Myocyte (in vitro differentiated cells): Measurements from ENCODE around the gene PANX2. TPM values are rescaled to one million over a fixed set of nuclear protein-coding genes. Genes with fewer than 3 reads are reported as not detected.

ENCODE experiments used
- DNase-seq: peaks from one replicate; pipeline ENCODE4 v3.0.0-alpha.2; 2012; ENCODE audit warnings: low read depth
- total RNA-seq: library from RNA; depleted of rRNA; stranded (reverse); fragments of >200 nt; gene quantifications from 2 replicates; pipeline ENCODE4 v1.2.3, GENCODE V29; 2014

Gene PANX2
- total RNA-seq, 1 donor from 2014 or later = 0.08 TPM

DNA sequence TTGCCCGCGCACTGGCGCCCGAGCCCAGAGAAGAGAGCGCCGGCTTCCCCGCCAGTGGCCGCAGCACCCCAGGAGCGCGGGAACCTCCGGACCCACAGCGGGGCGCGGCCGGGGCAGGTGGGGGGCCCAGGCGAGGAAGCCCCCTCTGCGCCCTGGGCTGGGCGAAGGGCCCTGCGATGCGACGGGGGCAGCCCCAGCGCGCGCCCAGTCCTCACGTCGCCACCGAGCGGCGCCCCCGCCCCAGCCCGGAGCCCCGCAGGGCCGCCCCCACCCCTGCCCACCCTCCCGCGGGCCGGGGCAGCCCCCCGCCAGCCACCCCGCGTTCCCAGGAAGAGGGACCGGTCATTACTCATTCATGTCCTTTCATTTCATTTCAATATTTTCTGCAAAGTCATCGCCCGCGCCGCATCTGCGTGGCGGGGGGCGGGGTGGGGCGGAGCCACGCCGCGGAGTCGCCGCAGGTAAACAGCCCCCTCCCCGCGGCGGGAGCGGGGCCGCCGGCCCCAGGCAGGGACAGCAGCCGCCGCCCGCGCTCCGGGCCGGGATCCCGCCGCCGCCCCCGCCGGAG is 673 bp upstream of the PANX2 start:
- no peak for DNase-seq

DNA sequence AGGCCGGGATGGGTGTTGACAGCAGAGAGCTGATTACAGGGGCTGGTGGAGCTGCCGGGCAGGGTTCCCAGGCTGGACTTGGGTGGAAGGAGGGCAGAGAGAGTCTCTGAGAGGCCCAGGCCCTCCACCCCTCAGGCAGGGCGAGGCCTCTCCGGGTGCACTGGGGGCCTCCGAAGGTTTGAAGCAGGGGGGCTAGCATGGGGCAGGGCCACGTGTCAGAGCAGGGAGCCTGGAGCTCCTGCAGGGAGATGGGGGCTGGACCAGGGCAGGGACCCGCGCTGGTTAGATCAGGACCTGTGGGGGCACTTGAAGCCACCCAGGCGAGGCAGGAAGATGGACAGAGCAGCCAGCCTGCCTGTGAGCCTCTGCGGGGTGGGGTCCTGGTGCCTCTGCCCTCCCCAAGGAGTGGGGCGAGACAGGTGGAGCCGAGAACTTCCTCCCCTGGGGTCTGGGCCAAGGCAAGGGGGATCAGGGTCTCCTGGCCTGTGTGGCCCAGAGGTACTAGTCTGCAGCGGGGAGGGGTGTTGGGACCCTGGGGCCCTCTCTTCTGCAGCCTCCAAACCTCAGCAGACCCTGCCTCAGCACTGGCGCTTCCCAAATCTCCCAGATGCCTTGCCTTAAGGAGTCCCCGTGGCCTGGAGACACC is 911 bp downstream of the PANX2 start:
- no peak for DNase-seq

DNA sequence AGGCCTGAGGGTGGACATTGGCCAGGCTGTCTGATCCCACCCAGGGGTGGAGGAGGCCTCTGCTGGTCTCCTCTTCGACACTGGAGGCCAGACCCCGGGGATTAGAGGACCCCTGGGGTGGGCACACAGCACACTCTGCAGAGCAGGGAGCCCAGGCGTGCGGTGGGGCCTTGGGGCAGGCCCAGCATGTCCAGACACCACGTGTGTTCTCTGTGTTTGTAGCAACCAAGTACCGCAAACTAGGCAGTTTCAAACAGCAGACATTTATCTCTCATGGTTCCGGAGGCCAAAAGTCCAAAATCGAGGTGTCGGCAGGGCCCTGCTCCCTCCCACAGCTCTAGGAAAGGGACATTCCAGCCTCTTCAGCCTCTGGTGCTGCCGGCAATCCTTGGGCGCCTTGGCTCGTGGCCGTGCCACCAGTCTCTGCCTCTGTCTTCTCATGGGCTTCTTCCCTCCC is 1.5 kb downstream of the PANX2 start:
- no peak for DNase-seq

DNA sequence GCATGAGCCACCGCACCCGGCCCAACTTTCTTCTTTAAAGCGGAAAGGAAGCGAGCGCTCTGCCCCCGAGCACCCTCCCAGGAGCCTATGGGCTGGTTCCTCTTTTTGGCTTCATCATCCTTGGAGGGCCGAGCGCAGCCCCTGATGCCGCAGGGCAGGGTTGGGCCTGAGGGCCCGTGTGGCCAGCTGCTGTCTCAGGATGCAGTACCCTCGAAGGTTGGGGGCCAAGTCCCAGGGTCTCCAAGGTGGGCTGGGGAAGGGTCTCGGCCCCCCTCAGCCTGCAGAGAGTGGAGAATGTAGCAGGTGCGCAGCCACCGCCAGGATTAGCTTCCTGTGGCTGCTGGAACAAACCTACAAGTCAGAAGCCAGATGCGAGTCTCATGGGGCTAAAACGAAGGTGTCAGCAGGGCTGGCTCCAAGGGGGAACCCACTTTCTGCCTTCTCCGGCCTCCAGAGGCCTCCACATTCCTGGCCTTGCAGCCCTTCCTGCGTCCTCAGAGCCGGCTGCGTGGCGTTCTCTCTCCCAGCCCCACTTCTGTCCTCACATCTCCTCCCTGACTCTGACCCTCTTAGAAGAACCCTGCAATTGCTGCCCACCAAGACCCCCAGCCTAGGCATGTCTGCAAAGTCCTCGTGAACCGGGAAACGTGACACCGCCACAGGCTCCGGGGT is 2.9 kb downstream of the PANX2 start:
- DNase-seq = no peak

DNA sequence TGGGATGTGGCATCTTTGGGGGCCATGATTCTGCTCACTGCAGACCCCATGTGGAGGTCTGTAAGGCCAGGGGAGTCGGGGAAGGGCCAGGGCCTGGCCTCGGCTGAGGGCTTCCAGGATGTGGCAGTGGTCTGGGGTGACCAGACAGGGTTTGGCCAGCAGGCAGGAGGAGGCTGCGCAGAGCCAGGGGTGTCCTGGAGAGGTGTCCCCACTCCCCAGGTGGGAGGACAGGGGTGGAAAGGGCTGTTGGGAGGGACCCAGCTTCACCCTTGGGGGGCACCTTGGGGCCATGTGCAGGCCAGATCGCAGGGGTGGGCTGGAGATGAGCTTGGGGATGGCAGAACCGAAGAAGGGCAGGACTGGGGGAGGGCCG is 3.4 kb downstream of the PANX2 start:
- DNase-seq = no peak

DNA sequence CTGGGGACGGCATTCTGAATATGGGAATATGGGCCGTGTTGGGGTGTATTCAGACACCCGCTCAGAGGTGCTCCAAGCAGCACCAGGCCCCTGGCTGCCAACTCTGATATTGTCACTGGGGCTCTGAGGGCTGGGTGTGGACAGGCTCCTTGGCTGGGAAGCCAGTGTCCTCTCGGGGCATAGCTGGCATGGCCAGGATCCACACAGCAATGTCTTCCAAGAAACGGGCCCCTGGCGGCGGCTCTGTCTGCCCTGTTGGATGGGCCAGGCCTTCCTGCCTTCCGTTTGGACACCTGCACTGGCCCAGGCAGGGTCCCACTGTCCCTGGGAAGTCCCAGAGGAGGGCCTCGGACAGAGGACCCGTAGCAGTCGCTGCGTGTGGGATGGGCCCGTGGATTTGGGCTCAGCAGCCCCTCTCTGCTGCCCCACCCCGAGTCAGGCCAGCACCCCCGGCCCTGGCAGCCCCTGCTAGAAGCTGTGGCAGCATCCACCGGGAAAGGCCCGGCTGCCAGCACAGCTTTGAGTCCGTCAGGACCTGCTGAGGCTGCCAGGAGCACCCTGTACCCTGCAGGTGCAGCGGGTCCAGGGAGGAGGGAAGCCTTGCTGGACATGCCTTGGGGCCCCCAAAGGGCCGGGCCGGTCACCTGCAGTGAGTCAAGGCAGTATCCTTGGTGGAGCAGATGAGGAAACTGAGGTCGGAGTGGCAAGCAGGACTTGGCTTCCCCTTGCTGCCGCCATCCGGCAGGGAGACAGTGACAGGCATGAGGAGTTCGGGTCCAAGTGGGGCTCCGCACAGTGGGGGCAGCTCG is 4.1 kb downstream of the PANX2 start:
- DNase-seq = no peak

DNA sequence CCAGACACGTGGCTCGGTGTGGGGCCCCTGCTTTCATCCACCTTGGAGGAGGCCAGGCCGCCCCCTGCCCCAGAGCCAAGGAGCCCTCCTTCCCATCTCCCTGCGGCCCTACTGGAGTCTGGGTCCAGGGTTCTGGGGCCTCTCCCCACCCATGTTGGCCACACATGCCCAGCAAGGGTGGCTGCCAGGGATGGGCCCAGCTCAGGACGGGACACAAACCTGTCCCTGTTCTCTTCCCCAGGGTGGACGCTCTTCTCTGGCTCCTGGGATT is 4.6 kb downstream of the PANX2 start:
- no peak for DNase-seq

DNA sequence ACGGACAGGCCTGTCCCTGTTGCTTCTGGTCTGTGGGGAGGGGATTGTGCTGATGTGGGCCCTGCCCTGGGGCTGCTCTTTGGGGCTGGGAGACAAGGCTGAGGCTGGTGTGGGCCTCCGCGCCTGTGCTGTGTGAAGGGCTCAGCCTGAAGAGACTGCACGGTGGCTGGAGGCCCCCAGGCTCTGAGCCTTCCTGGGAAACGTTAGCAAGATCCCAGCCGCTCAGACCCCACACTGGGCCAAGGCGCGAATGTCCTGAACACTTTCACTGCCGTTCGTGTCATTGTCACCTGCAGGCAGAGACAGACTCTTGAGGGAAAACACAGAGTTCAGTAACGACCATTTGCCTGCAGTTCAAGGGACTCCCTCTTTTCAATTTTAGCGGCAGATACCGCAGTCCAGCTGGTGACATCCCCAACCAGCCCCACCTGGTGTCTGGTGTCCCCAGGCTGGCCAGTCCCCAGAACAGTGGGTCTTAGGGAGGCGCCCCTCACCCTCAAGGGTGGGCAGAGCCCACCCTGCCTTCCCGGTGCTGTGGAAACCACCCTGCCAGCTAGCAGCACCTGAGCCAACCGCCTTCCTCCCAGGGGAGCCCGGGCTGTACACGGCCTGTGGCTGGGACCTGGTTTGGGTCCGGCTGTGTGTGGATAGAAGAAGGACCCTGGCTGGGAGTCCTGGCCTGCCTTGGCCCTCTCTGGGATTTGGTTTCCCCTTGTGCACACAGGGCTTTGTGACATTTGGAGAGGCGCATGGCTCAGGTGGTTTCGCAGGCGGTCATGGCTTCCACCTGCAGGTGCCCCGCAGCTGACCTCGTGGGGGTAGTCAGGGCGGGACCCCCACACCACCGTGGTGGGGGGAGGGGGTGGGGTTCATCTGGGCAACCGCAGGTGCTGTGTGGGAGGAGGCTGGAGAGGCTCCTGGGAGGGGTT is 5.7 kb downstream of the PANX2 start:
- no peak for DNase-seq

DNA sequence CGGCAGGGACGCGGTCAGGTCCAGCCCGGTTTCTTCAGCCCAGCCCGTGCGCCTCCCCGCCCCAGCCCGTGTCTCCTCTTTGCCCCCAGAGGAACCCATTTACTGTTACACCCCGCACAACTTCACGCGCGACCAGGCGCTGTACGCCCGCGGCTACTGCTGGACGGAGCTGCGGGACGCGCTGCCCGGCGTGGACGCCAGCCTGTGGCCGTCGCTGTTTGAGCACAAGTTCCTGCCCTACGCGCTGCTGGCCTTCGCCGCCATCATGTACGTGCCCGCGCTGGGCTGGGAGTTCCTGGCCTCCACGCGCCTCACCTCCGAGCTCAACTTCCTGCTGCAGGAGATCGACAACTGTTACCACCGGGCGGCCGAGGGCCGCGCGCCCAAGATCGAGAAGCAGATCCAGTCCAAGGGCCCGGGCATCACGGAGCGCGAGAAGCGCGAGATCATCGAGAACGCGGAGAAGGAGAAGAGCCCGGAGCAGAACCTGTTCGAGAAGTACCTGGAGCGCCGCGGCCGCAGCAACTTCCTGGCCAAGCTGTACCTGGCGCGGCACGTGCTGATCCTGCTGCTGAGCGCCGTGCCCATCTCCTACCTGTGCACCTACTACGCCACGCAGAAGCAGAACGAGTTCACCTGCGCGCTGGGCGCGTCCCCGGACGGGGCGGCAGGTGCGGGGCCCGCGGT is 6.5 kb downstream of the PANX2 start:
- DNase-seq = no peak

DNA sequence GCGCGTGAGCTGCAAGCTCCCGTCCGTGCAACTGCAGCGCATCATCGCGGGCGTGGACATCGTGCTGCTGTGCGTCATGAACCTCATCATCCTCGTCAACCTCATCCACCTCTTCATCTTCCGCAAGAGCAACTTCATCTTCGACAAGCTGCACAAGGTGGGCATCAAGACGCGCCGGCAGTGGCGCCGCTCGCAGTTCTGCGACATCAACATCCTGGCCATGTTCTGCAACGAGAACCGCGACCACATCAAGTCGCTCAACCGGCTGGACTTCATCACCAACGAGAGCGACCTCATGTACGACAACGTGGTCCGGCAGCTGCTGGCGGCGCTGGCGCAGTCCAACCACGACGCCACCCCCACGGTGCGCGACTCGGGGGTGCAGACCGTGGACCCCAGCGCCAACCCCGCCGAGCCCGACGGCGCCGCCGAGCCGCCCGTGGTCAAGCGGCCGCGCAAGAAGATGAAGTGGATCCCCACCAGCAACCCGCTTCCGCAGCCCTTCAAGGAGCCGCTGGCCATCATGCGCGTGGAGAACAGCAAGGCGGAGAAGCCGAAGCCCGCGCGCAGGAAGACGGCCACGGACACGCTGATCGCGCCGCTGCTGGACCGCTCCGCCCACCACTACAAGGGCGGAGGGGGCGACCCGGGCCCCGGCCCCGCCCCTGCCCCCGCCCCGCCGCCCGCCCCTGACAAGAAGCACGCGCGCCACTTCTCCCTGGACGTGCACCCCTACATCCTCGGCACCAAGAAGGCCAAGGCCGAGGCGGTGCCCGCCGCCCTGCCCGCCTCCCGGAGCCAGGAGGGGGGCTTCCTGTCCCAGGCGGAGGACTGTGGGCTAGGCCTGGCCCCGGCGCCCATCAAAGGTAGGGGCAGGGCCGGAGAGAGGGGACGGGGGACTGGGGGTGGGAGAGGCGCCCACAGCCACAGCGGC is 7.3 kb downstream of the PANX2 start:
- DNase-seq = no peak

DNA sequence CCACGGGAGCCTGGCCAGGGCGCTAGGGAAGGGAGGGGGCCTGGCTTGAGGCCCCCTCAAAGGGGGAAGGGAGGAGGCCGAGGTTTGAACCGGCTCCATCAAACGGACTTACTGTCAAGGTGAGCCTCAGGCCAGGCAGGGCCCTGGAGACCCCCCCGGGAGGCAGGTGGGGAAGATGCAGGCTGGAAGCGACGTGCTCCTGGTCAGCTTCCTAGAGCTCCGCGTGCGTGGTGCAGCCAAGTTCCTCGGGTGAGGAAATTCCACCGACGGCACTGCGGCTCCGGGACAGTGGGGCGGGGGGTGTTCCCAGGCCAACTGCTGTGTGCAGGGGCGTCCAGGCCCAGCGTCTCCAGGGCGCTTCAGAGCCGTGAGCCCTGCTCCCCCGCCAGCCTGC is 7.9 kb downstream of the PANX2 start:
- DNase-seq = no peak

DNA sequence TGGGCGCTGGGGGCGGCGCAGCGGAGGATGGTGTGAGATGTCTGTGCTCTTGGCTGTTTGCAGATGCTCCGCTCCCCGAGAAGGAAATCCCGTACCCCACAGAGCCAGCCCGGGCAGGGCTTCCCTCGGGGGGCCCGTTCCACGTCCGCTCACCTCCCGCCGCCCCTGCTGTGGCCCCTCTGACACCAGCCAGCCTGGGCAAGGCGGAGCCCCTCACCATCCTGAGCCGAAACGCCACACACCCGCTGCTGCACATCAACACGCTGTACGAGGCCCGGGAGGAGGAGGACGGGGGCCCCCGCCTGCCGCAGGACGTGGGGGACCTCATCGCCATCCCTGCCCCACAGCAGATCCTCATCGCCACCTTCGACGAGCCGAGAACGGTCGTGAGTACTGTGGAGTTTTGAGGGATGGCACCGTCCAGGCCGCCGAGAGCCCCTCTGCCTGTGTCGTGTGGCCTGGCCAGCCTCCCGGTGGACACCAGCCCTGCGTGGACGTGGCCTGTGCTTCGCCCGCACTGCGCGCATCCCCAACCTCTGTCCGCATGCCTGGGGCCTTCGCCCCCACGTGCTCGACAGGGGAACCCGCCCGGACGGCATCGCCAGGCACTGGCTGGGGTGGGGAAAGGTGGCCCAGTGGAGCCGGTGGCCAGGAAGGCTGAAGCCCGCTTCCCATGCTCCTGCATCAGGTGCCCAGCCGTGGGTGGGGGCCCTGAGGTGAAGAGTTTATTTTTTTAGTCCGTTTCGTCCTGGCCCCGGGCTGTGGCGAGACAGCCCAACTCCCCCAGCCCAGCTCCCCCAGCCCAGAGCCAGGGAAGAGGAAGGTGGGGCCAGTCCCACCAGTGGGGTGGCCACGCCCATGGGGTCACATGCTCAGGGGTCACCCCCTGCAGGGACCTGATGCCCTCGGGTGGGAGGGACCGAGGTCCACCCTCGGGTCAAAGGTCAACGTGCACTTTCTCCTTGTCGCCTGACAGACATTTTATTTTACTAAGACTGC is 8.6 kb downstream of the PANX2 start:
- no peak for DNase-seq

DNA sequence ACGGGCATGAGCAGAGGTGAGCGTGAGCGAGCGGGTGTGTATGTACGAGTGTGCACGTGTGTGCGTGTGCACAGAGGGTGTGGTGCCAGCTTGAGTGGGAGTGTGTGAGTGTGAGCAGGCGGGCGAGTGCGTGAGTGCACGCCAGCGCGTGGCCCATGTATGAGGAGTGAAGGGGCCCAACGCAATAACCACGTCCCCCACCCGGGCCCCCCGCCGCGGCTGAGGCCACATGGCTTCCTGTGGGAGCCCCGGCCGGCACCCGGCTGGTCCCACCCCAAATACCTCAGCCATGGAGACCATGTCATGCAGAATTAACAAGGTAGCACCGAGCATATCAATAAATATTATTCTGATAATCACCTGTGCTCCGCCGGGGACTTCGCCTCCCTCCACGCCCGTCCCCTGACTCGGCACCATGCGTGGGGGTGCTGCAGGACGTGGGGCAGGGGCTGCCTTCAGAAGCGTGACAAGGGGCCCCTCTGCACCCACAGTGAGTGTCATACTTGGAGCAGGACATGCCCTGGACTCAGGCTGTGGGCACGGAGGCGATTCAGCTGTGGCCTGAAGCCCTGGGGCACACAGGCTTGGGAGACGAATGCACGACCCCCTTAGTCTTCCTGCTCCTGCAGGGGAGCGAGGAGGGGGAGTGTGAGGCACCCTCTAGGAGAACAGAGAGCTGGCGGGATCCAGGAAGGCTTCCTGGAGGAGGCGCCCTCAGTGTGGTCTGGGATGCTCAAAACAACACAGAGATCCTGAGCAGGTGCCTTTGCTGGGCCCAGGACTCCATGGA is 9.6 kb downstream of the PANX2 start:
- no peak for DNase-seq

DNA sequence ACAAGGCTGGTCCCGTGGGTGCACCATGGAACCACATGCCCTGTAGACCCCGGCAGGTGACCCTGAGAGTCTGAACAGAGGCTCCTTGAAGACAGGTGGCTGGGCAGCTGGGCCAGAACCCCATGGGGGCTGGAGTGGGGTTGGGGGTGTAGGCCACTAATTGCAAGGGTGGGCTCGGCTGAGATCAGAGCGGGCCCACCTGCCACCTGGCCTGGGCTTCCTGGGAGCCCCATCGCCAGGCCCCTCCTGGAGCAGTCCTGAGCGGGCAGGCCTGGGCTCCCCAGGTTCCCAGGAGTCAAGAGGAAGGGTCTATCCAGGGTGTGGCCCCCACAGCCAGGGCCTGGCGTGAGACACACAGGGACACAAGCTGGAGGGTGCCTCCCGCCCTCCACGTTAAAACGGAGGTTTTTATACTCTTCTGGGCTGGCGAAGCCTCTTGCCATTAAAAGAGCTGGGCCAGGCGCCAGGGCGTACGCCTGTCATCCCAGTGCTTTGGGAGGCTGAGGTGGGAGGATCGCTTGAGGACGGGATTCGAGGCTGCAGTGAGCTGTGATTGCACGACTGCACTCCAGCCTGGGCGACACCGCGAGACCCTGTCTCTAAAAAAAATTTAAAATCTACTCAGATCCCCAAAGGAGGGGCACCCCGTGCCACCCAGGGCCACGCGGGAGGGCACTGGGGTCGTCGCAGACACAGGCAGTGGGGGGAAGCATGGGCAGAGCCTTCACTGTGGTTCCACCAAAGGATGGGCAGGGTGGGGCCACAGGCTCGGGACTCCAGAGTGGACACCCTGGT is 10.4 kb downstream of the PANX2 start:
- DNase-seq = no peak

DNA sequence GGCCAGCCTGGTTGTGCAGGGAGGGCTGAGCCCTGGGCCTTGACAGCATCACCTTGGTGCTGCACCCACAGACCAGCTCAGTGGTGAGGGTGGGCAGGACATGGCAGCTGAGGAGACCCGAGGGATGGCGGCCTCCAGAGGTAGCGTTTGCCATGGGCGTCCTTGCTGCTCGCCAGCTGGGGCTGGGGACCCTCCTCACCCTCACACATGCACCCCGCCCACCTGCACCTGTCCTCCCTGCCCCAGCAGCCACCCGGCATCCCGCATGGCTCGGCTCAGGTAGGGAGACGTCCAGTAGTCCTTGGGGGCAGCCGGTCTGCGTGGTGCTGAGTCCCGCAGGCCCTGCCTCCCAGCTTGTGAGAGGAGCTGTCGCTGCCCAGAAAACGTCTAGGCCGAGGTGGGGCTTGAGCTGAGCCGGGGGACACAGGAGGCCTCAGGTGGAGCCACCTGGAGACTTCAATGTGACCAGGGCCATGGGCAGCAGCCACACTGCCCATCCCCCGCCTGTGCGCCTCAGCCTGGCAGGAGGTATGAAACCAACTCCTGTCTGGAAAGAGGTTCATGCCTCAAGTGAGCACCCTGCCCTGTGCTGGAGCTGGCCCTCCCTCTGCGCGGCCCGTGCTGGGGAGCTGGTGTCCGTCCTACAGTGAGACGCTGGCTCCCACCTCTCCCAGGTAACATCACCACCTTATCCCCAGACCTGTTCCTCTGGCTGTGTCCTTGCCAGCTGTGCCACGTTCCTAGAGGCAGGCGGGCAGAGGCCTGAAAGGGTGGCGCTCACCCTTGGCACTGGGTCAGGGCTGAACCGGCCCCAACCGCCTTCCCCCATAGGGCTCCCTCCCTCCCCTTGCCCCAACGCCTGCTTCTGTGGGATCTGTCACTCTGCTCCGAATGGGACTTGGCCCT is 11.9 kb downstream of the PANX2 start:
- DNase-seq = no peak
